Measurements from ENCODE around the gene FNBP1.
"Not testable (repeated sequence)": the region's sequence is repeated elsewhere in the genome, so short reads cannot be mapped to it uniquely, and the experiment has no call there.

Gene FNBP1

DNA sequence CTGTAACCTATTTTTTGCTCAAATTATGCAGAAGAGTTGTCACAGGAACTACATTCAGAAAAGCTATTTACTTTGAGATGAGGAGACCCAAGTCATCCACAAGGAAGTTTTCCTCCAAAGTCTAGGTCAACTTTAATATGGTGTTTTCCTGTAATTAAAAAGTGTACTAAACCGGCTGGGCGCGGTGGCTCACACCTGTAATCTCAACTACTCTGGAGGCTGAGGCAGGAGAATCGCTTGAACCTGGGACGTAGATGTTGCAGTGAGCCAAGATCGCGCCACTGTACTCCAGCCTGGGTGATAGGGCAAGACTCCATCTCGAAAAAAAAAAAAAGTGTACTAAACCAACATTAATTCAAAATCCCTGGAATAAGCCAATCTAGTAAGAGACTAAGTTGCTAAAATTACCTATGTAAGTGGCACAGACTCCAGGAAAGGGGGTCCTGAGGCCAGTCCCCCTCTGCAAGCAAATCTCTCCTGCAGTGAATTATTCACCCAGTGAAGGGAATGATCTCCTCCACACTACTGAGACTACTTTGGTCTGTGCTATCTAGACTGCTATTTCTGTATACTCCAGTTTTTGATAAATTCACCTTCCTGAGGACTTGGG is 38.9 kb downstream of the FNBP1 start:
- in situ Hi-C loops (cut with HindIII; ENCODE audit: low sequenced_read_pairs) = no loop called here
- TF ChIP-seq CTCF (IDR thresholded peaks at IDR 0.05; ENCODE audit: low read depth, low read length, missing control alignments) = no peak
- no peak overlapping the region for H3K4me3 ChIP-seq (ENCODE audit: low read depth, low read length)
- DNase-seq (ENCODE audit: low read depth) = no peak

DNA sequence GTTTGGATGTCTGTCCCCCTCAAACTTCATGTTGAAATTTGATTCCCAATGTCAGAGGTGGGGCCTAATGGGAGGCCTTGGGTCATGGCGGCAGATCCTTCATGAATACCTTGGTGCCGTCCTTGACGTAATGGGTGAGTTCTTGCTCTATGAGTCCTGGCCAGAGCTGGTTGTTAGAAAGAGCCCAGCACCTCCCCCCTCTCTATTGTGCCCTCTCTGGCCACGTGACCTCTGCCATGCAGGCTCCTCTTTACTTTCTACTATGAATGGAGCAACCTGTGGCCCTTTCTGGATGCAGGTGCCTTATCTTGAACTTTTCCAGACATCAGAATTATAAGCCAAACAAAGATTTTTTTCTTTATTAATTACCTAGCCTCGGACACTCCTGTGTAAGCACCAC is 40.7 kb downstream of the FNBP1 start:
- in situ Hi-C loops (cut with HindIII; ENCODE audit: low sequenced_read_pairs) = no loop called here
- DNase-seq (ENCODE audit: low read depth) = no peak
- H3K4me3 ChIP-seq (ENCODE audit: low read depth, low read length) = no peak overlapping the region
- TF ChIP-seq CTCF (IDR thresholded peaks at IDR 0.05; ENCODE audit: low read depth, low read length, missing control alignments) = no peak

DNA sequence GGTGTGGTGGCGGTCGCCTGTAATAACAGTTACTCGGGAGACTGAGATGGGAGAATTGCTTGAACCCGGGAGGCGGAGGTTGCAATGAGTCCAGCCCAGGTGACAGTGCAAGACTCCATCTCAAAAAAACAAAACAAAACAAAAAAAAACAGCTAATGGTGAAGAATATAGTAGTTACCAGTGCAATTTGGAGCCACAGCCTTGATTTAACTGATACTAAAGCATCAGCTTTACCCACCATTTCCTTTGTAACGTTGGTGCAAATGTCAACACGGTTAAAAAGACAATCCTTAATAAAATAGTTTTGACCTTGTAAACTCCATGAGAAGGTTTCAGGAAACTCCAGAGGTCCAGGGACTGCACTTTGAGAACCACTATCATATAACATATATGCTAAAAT is 41.8 kb downstream of the FNBP1 start:
- in situ Hi-C loops (cut with HindIII; ENCODE audit: low sequenced_read_pairs) = no loop called here
- TF ChIP-seq CTCF (IDR thresholded peaks at IDR 0.05; ENCODE audit: low read depth, low read length, missing control alignments) = no peak
- no peak overlapping the region for H3K4me3 ChIP-seq (ENCODE audit: low read depth, low read length)
- no peak for DNase-seq (ENCODE audit: low read depth)

- DNase-seq (ENCODE audit: low read depth) = no peak
- no peak overlapping the region for H3K4me3 ChIP-seq (ENCODE audit: low read depth, low read length)
- no peak for TF ChIP-seq CTCF (IDR thresholded peaks at IDR 0.05; ENCODE audit: low read depth, low read length, missing control alignments)
- in situ Hi-C loops (cut with HindIII; ENCODE audit: low sequenced_read_pairs) = no loop called here
Measured at GRCh38 chr9:129999141-129999510, 43.9 kb downstream of the FNBP1 start.

GRCh38 chr9:129998491-129999140 is 44.4 kb downstream of the FNBP1 start:
- in situ Hi-C loops (cut with HindIII; ENCODE audit: low sequenced_read_pairs) = no loop called here
- H3K4me3 ChIP-seq (ENCODE audit: low read depth, low read length) = no peak overlapping the region
- no peak for DNase-seq (ENCODE audit: low read depth)
- no peak for TF ChIP-seq CTCF (IDR thresholded peaks at IDR 0.05; ENCODE audit: low read depth, low read length, missing control alignments)

DNA sequence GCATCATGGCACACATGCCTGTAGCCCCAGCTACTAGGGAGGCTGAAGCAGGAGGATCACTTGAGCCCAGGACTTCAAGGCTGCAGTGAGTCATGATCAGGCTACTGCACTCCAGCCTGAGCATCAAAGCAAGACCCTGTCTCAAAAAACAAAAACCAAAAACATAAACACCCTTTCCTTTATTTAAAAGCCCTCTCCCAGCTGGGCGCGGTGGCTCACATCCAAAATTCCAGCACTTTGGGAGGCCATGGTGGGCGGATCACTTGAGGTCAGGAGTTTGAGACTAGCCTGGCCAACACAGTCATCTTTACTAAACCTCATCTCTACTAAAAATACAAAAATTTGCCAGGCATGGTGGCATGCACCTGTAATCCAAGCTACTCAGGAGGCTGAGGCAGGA is 45.3 kb downstream of the FNBP1 start:
- H3K4me3 ChIP-seq (ENCODE audit: low read depth, low read length); DNase-seq (ENCODE audit: low read depth); in situ Hi-C loops (cut with HindIII; ENCODE audit: low sequenced_read_pairs): not testable (repeated sequence)

GRCh38 chr9:129996161-129996830 is 46.7 kb downstream of the FNBP1 start:
- H3K4me3 ChIP-seq (ENCODE audit: low read depth, low read length) = no peak overlapping the region
- in situ Hi-C loops (cut with HindIII; ENCODE audit: low sequenced_read_pairs) = no loop called here
- no peak for TF ChIP-seq CTCF (IDR thresholded peaks at IDR 0.05; ENCODE audit: low read depth, low read length, missing control alignments)
- no peak for DNase-seq (ENCODE audit: low read depth)
